ENCODE data around the gene XBP1. TPM values are rescaled to one million over a fixed set of nuclear protein-coding genes. Genes with fewer than 3 reads are reported as not detected.

The XBP1 gene
- total RNA-seq, 1 donor from 2014 or later = 127 TPM

GRCh38 chr22:28837640-28838039 lies 37.3 kb upstream of the XBP1 start:
- no peak for TF ChIP-seq CTCF (conservative IDR thresholded peaks at IDR 0.05)
- H3K9me3 Mint-ChIP-seq = no peaks in the 10 kb centered on the region
- no peaks in the 10 kb centered on the region for H3K4me1 Mint-ChIP-seq (ENCODE audit: unreplicated experiment)
- no peaks in the 10 kb centered on the region for H3K27me3 Mint-ChIP-seq
- no peak for DNase-seq (ENCODE audit: extremely low spot score, unreplicated experiment)
- peaks cover 6% of the 10 kb centered on the region for H3K36me3 Mint-ChIP-seq
- no peak overlapping the region for H3K4me3 Mint-ChIP-seq
- H3K27ac Mint-ChIP-seq = no peak overlapping the region

GRCh38 chr22:28835630-28836189 lies 35.3 kb upstream of the XBP1 start:
- Mint-ChIP-seq H3K4me3 (no peak overlapping the region), H3K9me3 (no peaks in the 10 kb centered on the region), H3K4me1 (ENCODE audit: unreplicated experiment) (peaks cover 4% of the 10 kb centered on the region), H3K36me3 (peaks cover 7% of the 10 kb centered on the region), H3K27me3 (no peaks in the 10 kb centered on the region), H3K27ac (no peak overlapping the region)
- DNase-seq (ENCODE audit: extremely low spot score, unreplicated experiment) = no peak
- TF ChIP-seq CTCF (conservative IDR thresholded peaks at IDR 0.05) = no peak

GRCh38 chr22:28833276-28833923 lies 33.0 kb upstream of the XBP1 start:
- Mint-ChIP-seq H3K4me3 (no peak overlapping the region), H3K36me3 (peaks cover 7% of the 10 kb centered on the region), H3K4me1 (ENCODE audit: unreplicated experiment) (peaks cover 11% of the 10 kb centered on the region), H3K9me3 (no peaks in the 10 kb centered on the region), H3K27ac (no peak overlapping the region), H3K27me3 (no peaks in the 10 kb centered on the region)
- no peak for DNase-seq (ENCODE audit: extremely low spot score, unreplicated experiment)
- TF ChIP-seq CTCF (conservative IDR thresholded peaks at IDR 0.05) = no peak

- Mint-ChIP-seq H3K36me3 (peaks cover 11% of the 10 kb centered on the region), H3K27me3 (no peaks in the 10 kb centered on the region), H3K9me3 (no peaks in the 10 kb centered on the region), H3K4me3 (no peak overlapping the region), H3K27ac (no peak overlapping the region), H3K4me1 (ENCODE audit: unreplicated experiment) (peaks cover 11% of the 10 kb centered on the region)
- no peak for DNase-seq (ENCODE audit: extremely low spot score, unreplicated experiment)
- TF ChIP-seq CTCF (conservative IDR thresholded peaks at IDR 0.05) = no peak
Measured at GRCh38 chr22:28832731-28833130, 32.4 kb upstream of the XBP1 start.

GRCh38 chr22:28831140-28832072 lies 31.0 kb upstream of the XBP1 start:
- H3K4me1 Mint-ChIP-seq (ENCODE audit: unreplicated experiment) = peaks cover 11% of the 10 kb centered on the region
- H3K36me3 Mint-ChIP-seq = peaks cover 12% of the 10 kb centered on the region
- H3K27ac Mint-ChIP-seq = no peak overlapping the region
- no peak overlapping the region for H3K4me3 Mint-ChIP-seq
- H3K9me3 Mint-ChIP-seq = no peaks in the 10 kb centered on the region
- TF ChIP-seq CTCF (conservative IDR thresholded peaks at IDR 0.05) = no peak
- H3K27me3 Mint-ChIP-seq = no peaks in the 10 kb centered on the region
- no peak for DNase-seq (ENCODE audit: extremely low spot score, unreplicated experiment)

All from type B pancreatic cell (in vitro differentiated cells).